ENCODE results near the gene IFITM1.

The IFITM1 gene

DNA sequence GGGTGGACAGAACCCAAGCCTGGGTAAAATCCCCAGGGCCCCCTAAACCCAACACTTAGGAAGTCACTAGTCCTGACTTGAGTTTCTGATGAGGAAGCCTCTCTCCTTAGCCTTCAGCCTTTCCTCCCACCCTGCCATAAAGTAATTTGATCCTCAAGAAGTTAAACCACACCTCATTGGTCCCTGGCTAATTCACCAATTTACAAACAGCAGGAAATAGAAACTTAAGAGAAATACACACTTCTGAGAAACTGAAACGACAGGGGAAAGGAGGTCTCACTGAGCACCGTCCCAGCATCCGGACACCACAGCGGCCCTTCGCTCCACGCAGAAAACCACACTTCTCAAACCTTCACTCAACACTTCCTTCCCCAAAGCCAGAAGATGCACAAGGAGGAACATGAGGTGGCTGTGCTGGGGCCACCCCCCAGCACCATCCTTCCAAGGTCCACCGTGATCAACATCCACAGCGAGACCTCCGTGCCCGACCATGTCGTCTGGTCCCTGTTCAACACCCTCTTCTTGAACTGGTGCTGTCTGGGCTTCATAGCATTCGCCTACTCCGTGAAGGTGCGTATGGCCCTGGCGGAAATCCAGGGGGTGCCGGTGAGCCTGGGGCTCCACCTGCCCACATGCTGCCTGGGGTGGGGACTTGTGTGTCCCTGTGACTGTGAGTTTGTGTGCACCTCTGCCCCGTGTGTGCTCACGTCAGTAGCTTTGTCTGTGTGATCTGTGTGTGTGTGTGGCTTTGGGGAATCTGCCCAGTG is at the start of gene IFITM1:
IFITM1 (plus strand) TSS at position 254 of the 767 bp plus-strand sequence; CDS start at position 385, 131 bp downstream.
- no peak for DNase-seq

DNA sequence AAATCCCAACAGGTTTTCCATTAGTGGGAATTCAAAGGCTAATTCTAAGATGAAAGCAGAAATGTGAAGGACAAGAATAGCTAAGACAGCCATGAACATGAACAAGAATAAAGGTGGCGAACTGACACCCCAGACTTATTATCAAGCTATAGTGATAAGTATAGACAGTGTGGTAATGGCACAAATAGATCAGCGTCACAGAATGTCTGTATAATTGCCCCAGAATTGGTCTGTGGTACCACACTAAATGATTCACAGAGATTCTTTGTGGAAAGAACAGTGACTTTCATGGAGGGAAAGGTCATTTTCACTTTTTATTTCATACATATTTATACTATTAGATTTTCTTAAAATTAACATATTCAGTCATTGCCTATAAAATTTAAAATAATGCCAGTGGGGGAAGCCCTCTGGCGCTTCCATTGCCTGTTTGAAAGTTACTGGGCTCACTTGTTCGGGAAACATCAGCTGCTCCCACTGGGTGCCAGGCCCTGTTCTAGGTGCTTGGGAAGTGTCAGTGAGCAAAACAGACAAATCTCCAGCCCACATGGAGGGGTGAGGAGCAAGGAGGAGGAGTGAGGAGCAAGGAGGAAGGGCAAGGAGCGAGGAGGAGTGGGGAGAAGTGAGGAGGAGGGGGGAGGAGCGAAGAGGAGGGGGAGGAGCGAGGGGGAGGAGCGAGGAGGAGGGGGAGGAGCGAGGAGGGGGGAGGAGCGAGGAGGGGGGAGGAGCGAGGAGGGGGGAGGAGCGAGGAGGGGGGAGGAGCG is 47.0 kb upstream of the IFITM1 start:
- no peak for DNase-seq

DNA sequence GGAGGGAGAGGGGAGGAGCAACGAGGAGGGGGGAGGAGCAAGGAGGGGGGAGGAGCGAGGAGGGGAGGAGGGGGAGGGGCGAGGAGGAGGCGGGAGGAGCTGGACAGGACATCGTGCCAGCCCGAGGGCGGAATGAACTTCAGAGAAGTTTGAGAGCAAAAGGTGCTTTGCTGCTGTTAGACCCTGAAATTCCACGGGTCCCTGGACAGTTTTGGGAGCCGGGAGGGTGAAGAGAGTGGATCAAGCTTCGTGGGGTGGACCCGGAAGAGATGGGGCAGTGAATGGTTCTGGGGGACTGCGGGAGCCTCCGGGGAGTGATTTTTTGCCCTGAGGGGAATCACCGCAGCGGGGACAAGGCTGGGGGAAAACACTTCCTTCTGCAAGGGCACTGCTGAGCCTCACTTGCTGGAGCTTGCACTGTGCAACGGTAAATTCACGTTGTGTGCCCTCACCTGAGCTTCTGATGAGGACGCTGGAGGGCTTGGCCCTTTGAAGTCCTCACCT is 46.3 kb upstream of the IFITM1 start:
- no peak for DNase-seq

DNA sequence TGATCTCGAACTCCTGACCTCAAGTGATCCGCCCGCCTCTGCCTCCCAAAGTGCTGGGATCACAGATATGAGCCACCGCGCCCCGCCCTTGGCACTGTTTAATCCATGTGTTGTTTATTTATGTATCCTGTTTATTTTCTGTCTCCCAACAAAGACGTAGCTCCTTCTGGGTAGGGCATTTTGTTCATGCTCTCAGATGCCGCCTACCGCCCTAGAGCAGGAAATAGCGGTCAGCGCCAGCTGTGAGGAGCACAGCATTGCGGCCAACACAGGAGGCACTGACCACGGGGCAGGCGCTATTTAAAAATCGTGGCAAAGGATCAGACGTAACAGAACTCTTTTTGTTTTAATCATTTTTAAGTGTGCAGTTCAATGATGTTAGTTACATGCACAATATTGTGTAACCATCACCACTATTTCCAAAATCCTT is 45.1 kb upstream of the IFITM1 start:
- DNase-seq: peak; percentile 46

DNA sequence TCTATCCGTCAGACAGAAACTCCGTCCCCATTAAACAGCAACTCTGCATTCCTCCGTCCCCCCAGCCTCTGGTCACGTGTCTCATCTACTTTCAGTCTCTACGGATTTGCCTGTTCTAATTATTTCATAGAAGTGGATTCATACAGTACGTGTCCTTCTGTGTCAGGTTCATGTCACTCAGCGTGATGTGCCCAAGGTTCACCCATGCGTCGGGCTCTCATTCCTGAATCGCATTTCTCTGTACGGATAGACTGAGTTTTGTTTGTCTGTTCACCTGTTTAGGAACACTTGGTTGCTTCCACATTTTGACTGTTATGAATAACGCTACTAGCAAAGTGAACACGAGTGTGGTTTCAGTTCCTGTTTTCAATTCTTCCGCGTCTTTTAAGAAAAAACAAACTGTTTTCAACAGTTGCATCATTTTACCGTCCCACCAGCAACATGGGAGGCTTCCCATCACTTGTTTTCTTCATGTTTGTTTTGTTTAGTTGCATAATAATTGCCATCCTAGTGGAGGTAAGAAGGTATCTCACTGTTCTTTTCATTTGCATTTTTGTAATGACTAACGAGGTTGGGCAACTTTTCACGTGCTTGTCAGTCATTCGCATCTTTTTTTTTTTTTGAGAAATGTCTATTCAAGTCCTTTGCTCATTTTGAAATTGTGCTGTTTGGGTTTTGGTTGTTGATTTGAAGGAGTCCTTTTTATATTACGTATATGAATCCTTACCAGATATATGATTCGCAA is 44.5 kb upstream of the IFITM1 start:
- no peak for DNase-seq

DNA sequence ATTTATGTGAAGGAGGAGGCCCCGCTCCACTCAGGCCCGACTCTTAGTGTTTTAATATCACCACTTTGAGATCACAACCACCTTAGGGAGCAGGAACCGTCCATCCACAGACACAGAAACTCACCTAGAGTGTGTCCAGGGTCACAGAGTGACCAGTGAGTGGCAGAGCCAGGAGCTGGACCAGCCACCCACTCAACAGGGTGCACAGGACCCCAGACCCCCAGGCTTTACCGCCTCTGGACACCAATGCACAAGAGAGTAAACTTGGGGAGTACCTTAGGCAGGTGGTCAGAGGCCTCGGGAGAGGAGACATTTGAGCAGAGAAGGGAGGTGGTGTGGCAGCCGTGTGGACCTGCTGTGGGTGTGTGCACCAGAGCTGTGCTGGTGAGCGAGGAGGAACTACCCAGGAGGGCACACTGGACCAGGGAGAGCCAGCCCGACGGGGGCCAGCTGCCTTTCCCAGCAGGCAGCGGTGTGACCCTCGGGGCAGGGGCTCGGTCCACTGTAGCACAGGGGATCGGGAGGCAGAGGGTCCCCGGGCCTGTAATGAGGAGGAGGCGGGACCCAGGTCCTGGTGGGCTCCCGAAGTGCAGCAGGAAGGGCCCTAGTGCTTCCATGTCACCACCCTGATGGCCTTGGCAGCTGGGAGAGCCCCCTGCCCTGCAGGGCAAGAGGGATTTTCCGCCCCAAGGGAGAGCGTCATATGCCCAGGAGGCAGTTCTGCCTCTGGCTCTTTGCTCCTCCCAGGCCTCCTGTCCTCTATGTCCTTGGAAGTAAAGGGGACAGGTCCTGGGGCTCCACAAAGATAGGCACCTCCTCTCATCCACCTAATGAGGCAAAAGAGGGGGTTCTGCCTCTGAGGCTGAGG is 43.2 kb upstream of the IFITM1 start:
- DNase-seq: no peak

DNA sequence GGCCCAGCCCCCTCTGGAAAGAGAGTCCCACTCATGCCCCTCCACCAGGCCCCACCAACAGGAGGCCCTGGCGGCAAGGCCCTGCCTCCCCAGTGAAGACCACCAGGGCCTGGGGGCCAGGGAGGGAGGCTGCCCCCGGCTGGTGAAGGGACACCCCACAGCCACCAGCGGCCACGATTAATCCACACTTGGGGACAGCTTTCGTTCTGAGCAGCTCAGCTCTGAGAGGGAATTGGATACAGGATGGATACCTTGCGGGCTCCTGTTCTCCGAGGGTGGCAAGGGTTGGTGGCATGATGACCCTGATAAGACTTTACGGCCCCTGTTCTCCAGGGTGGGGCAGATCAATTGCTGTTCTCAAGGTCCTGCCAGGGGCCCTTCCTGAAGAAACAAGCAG is 42.5 kb upstream of the IFITM1 start:
- DNase-seq: no peak

DNA sequence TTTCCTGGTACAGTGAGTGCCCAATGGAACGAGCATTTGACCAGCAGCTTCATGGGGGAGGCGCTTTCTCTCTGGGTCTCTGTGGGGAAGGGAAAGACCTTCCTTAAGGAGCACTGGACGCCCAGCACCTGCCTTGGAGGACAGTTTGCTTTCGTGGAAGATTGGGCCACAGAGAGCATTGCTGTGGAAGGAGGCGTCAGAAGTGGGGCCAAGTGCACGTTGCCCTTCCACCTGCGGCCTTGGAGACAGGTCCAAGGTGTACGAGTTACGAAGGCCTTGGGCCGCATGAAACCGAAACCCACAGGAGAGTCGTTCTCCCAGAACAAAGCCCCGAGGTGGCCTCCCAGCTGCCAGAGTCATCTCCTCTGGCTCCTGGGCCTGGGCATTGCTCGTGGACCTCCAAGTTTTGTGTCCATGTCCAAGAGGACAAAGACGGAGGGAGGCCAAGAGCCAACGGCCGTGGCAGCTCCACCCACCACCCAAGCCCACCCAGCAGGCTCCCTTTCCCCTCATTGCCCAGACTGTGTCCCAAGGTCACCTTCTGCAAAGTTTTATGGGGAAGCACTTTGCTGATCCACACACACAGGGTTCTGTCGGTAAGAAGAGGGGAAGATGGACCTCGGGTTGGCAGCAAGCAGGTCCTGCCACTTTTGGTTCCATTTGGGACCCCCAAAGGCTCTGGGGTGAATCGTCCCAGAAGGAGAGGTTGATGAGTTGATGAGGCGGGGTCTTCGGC is 41.5 kb upstream of the IFITM1 start:
- no peak for DNase-seq

DNA sequence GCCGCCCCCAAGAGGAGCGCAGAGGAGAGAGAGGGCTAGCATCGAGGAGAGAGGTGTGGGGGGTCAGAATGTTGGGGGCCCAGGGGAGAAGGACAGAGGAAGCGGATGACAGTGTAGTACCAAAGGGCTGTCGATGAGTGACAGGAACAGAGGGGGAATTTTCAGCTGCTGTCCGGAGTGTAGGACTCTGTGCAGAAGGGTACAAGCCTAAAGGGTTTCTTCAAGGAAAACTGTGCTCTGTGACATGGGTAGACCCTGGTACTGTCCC is 41.0 kb upstream of the IFITM1 start:
- DNase-seq: no peak

DNA sequence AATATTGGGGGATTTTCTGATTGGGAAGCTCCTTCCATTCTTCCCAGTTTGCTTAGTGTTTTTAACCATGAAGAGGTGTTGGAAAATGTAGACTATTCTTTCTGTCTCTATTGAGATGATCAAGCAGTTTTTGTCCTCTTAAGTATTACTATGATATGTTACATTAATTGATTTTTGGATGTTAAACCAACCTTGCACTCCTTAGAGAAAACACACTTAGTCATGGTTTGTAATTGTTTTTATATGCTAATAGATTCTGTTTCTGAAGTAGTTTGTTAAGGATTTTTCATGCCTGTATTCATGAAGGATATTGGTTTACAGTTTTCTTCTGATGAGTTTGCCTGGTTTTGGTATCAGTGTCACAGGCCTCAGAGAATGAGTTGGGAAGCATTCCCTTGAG is 37.6 kb upstream of the IFITM1 start:
- DNase-seq: no peak

DNA sequence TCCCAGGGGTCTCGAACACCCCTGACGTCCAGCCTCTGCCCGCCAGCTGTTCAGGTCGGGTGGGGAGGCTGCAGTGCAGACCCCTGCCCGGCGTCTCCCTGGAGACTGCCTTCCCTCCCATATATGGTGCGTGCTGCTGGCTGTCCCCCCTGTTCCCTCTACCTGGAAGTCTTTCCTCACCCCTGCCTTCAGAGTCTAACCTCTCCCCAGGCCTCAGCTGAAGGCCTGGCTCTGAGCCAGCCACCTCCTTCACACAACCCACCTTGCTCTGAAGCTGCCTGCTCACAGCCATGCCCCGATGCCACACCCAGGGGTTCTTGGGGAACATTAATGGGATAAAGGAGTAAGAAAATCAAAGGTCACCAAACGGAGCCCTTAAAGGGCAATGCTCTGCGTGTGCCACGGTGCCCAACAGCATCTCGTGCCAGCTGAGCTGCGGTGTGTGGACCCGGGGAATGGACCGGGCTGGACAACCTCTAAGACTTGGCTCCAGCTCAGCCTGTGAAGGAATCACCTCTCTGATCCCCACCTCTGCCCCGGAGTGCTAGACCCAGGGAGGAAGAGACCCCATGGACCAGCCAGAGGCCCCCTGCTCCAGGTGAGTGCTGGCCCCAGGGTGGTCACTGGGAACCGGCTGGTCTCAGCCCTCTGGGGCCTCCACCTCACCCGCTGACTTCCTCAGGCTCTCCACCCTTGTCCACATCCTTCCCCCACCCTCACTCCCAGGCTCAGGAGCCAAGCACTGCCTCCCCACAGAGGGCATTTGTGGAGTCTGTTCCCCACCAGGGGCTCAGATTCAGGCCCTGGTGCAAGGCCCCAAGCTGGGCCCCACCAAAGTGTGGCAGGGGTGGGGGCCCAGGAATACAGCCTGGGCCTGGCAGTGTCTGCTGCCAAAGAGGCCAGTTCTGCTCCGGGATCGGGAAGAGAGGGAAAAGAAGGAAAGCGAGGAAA is 35.6 kb upstream of the IFITM1 start, which contains the start of gene NLRP6:
NLRP6 (plus strand) TSS at position 407 of the 951 bp plus-strand sequence; CDS start at position 570, 163 bp downstream.
- no peak for DNase-seq

DNA sequence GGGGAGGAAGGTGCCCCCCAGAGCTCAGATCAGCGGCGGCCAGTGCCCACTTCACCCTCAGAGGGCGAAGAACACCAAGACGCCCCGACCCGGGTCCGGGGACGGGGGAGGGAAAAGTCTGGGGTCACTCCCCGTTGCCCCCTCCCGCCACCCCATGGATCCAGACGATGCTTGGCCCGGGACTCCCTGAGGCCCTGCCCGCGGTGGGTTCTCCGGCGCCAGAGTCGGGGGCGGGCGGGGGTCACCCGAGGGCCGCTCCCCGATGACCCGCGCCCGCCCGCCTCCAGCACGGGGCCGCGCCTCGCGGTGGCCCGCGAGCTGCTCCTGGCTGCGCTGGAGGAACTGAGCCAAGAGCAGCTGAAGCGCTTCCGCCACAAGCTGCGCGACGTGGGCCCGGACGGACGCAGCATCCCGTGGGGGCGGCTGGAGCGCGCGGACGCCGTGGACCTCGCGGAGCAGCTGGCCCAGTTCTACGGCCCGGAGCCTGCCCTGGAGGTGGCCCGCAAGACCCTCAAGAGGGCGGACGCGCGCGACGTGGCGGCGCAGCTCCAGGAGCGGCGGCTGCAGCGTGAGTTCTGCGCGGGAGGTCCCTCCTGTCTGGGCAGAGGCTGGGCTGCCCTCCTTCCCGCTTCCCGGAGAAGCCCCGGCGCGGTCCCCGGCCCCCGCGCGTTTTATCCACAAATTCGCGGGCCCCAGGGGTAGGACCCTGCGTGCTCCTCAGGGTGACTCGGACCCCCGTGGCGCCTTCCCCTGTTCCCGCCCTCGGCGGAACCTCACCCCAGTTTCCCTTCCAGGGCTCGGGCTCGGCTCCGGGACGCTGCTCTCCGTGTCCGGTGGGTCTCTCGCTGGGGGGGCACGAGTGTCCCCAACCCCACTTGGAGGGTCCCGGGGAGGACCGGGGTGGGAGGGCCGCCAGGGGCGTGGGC is 34.5 kb upstream of the IFITM1 start:
- no peak for DNase-seq

DNA sequence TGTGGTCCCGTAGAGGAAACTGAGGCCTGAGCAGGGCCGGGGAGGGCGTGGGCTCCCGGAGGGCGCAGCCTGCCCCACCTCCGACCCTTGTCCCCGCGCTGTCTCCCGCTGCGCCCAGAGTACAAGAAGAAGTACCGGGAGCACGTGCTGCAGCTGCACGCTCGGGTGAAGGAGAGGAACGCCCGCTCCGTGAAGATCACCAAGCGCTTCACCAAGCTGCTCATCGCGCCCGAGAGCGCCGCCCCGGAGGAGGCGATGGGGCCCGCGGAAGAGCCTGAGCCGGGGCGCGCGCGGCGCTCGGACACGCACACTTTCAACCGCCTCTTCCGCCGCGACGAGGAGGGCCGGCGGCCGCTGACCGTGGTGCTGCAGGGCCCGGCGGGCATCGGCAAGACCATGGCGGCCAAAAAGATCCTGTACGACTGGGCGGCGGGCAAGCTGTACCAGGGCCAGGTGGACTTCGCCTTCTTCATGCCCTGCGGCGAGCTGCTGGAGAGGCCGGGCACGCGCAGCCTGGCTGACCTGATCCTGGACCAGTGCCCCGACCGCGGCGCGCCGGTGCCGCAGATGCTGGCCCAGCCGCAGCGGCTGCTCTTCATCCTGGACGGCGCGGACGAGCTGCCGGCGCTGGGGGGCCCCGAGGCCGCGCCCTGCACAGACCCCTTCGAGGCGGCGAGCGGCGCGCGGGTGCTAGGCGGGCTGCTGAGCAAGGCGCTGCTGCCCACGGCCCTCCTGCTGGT is 33.7 kb upstream of the IFITM1 start:
- peak; percentile 52 for DNase-seq

DNA sequence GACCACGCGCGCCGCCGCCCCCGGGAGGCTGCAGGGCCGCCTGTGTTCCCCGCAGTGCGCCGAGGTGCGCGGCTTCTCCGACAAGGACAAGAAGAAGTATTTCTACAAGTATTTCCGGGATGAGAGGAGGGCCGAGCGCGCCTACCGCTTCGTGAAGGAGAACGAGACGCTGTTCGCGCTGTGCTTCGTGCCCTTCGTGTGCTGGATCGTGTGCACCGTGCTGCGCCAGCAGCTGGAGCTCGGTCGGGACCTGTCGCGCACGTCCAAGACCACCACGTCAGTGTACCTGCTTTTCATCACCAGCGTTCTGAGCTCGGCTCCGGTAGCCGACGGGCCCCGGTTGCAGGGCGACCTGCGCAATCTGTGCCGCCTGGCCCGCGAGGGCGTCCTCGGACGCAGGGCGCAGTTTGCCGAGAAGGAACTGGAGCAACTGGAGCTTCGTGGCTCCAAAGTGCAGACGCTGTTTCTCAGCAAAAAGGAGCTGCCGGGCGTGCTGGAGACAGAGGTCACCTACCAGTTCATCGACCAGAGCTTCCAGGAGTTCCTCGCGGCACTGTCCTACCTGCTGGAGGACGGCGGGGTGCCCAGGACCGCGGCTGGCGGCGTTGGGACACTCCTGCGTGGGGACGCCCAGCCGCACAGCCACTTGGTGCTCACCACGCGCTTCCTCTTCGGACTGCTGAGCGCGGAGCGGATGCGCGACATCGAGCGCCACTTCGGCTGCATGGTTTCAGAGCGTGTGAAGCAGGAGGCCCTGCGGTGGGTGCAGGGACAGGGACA is 32.9 kb upstream of the IFITM1 start:
- DNase-seq: no peak

DNA sequence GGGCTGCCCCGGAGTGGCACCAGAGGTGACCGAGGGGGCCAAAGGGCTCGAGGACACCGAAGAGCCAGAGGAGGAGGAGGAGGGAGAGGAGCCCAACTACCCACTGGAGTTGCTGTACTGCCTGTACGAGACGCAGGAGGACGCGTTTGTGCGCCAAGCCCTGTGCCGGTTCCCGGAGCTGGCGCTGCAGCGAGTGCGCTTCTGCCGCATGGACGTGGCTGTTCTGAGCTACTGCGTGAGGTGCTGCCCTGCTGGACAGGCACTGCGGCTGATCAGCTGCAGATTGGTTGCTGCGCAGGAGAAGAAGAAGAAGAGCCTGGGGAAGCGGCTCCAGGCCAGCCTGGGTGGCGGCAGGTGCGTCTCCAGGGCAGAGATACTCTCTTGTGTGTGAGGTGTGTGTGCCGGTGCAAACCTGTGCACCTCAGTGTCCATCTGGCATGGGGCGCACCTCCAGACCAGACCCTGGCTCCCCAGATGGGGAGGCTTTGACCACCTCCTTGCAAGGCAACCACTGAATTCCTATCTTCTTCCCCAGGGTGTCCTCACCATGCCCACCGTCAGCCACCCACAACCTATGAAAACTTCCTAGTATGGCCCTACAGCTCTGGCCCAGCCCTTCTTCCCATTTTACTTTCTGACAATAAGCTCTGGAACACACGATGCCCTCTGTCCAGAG is 32.2 kb upstream of the IFITM1 start:
- no peak for DNase-seq

DNA sequence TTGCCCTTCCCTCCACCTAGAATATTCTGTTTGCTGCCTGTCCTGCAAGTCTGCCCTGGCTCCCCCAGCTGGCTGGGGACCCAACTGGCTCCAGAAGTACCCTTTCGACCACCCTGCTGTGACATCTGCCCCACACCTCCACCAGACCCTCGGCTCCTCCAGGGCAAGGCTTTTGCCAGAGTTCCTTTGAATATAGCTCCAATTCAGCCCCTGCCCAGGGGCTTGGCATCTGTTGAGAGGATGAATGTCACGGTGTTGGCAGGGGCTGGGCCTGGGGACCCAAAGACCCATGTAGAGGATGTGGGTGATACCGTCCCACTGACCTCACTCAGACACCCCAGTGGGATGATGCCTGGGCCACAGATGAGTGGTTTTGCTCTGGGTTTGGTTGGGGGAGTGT is 31.7 kb upstream of the IFITM1 start:
- no peak for DNase-seq

DNA sequence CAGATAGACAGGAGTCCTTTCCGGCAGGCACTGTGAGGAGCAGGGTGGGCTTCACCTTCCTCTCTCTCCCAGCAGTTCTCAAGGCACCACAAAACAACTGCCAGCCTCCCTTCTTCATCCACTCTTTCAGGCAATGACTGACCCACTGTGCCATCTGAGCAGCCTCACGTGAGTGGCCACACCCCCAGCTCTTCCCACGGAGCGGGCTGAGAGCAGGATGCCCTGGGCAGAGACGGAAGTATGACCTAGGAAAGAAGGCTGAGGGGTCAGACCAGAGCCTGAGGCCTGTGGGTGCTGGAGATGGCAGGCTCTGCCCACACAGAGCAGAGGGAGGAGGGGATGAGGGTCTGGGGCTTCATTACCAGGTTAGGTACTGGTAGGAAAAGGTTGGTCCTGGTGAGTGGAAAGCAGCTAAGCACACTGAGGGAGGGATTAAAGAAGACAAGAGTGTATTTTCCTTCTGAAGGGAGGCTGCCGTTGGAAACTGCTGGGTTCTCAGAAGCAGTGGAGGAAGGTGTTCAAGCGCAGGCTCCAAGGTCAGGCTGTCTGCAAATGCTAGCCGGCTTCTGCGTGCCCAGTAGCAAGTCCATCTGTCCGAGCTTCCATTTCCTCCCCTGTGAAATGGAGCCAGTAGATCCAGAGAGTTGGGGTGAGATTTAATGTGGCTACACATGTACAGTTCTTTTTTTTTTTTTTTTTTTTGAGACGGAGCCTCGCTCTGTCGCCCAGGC is 31.0 kb upstream of the IFITM1 start:
- DNase-seq: no peak
